Gastrocnemius medialis (tissue), 4 donors: ENCODE measurements around the gene ZNF277. TPM values are rescaled to one million over a fixed set of nuclear protein-coding genes. Genes with fewer than 3 reads are reported as not detected.
"Not testable (repeated sequence)": the region's sequence is repeated elsewhere in the genome, so short reads cannot be mapped to it uniquely, and the experiment has no call there.

Experiments
- ATAC-seq, 2 donors: fragments of 150-250 bp; one replicate each; pipeline ENCODE4 v1.9.1; 2016
- DNase-seq, 2 donors: peaks; one replicate each; pipeline ENCODE4 v3.0.0-alpha.2; 2019
- H3K27ac ChIP-seq, 4 donors: fragments of 200-600 bp; sonication (generic); 1 replicate in 1 of 4; 2 replicates in 3 of 4; pipeline ENCODE4 v1.5.1; 2016 to 2018; ENCODE audit warnings: mild to moderate bottlenecking in 2 of 4, moderate library complexity in 1 of 4
- H3K27me3 ChIP-seq, 3 donors: fragments of 200-600 bp; sonication (generic) in 2 of 3; 1 replicate in 1 of 3; 2 replicates in 2 of 3; pipeline versions ENCODE4 v1.5.1 to v1.6.0; 2016 to 2019; ENCODE audit warnings: mild to moderate bottlenecking in 1 of 3, moderate library complexity in 1 of 3
- H3K36me3 ChIP-seq, 2 donors: fragments of 200-600 bp; sonication (generic) in 1 of 2; one replicate each; pipeline ENCODE4 v1.5.1; 2017 to 2018
- H3K4me1 ChIP-seq, 2 donors: fragments of 200-600 bp; sonication (generic) in 1 of 2; one replicate each; pipeline ENCODE4 v1.5.1; 2016 to 2017; ENCODE audit warnings: mild to moderate bottlenecking in 2 of 2
- H3K4me3 ChIP-seq, 4 donors: fragments of 200-600 bp; sonication (generic) in 3 of 4; 1 replicate in 1 of 4; 2 replicates in 3 of 4; pipeline ENCODE4 v1.5.1; 2016 to 2019; ENCODE audit warnings: mild to moderate bottlenecking in 2 of 4
- H3K9me3 ChIP-seq, 3 donors: fragments of 200-600 bp; sonication (generic) in 2 of 3; 1 replicate in 1 of 3; 2 replicates in 2 of 3; pipeline ENCODE4 v1.5.1; 2016 to 2019
- POLR2A ChIP-seq, 2 donors: fragments of 450-650 bp; IDR thresholded peaks; one replicate each; pipeline ENCODE4 v1.6.1; 2017; ENCODE audit warnings: antibody characterized with exemption in 2 of 2, mild to moderate bottlenecking in 2 of 2, moderate library complexity in 2 of 2
- in situ Hi-C, 4 donors: fragments of 200-750 bp; cut with MboI; loops; one replicate each; pipeline versions ENCODE4 v1.15.0 to v1.8.0; 2017; ENCODE audit warnings: low sequenced_read_pairs in 4 of 4
- intact Hi-C: fragments of 100-400 bp; cut with DNase I; formaldehyde crosslinking; loops from one replicate; pipeline ENCODE4 v1.15.1; 2023; ENCODE audit warnings: low total_unique reads
- total RNA-seq, 4 donors: library from RNA; depleted of rRNA; stranded (reverse); fragments of >200 nt; gene quantifications; one replicate each; pipeline versions ENCODE4 v1.1.0 to v1.2.3, GENCODE V29; 2016
- TF ChIP-seq, protein P1 (sequence below), 5 experiments: fragments of 450-650 bp in 3 of 5; fragments of 200-600 bp in 2 of 5; sonication (generic) in 2 of 5; IDR thresholded peaks in 4 of 5; conservative IDR thresholded peaks in 1 of 5; 1 replicate in 4 of 5; 2 replicates in 1 of 5; pipeline ENCODE4 v1.5.1; 2016 to 2019; ENCODE audit warnings: antibody characterized with exemption in 5 of 5, mild to moderate bottlenecking in 3 of 5, moderate library complexity in 3 of 5

ZNF277 gene
- total RNA-seq, 4 donors from 2014 or later: 12.2 to 16.5 (median 15.0) TPM

DNA sequence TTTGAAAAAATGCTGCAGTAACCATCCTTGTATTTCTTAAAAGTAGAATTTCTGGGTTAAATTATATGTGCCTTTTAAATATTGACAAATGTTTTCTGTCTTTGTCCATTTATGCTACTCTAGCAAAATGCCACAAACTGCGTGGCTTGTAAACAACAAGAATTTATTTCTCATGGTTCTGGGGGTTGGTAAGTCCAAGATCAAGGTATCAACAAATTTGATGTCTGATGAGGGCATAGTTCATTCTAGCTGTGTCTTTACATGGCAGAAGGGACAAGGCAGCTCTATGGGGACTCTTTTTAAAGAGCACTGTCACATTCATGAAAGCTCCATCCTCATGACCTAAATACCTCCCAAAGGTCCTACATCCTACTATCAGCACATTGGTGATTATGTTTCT lies 27.7 kb downstream of the ZNF277 start:
- no peaks in the 10 kb centered on the region for H3K36me3 ChIP-seq
- no peaks in the 10 kb centered on the region for H3K27me3 ChIP-seq
- TF ChIP-seq, protein P1, sequence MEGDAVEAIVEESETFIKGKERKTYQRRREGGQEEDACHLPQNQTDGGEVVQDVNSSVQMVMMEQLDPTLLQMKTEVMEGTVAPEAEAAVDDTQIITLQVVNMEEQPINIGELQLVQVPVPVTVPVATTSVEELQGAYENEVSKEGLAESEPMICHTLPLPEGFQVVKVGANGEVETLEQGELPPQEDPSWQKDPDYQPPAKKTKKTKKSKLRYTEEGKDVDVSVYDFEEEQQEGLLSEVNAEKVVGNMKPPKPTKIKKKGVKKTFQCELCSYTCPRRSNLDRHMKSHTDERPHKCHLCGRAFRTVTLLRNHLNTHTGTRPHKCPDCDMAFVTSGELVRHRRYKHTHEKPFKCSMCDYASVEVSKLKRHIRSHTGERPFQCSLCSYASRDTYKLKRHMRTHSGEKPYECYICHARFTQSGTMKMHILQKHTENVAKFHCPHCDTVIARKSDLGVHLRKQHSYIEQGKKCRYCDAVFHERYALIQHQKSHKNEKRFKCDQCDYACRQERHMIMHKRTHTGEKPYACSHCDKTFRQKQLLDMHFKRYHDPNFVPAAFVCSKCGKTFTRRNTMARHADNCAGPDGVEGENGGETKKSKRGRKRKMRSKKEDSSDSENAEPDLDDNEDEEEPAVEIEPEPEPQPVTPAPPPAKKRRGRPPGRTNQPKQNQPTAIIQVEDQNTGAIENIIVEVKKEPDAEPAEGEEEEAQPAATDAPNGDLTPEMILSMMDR (IDR thresholded peaks at IDR 0.05 in 4 of 5, conservative IDR thresholded peaks at IDR 0.05 in 1 of 5): no peak
- TF ChIP-seq POLR2A (IDR thresholded peaks at IDR 0.05): no peak
- in situ Hi-C loops: no loop called here
- no peak overlapping the region for H3K4me3 ChIP-seq
- no peaks in the 10 kb centered on the region for H3K9me3 ChIP-seq
- H3K4me1 ChIP-seq: peaks cover 8 to 10% of the 10 kb centered on the region in 2 donors
- no peak overlapping the region for H3K27ac ChIP-seq
- DNase-seq (no peak), ATAC-seq (no peak)
- intact Hi-C loops: no loop called here

DNA sequence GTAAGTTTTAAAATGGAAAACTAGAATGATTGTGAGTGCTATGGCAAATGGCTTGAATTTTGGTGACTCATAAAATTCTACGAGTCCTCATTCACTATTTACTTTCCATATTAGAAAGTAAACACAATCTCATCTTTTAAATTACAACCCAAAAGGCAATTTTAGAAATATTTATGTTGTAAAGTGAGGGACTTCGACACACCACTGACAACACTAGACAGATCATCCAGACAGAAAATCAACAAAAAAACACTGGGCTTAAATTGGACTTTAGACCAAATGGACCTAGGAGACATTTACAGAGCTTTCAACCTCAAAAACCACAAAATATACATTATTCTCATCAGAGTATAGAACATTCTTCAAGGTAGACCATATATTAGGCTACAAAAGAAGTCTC lies 30.1 kb downstream of the ZNF277 start:
- H3K9me3 ChIP-seq: no peaks in the 10 kb centered on the region
- H3K27ac ChIP-seq: no peak overlapping the region
- ATAC-seq (no peak), DNase-seq (no peak)
- peaks cover 8 to 10% of the 10 kb centered on the region in 2 donors for H3K4me1 ChIP-seq
- H3K27me3 ChIP-seq: no peaks in the 10 kb centered on the region
- intact Hi-C loops: no loop called here
- in situ Hi-C loops: no loop called here
- no peak overlapping the region for H3K4me3 ChIP-seq
- no peaks in the 10 kb centered on the region for H3K36me3 ChIP-seq
- TF ChIP-seq, protein P1 (IDR thresholded peaks at IDR 0.05 in 4 of 5, conservative IDR thresholded peaks at IDR 0.05 in 1 of 5): no peak
- no peak for TF ChIP-seq POLR2A (IDR thresholded peaks at IDR 0.05)

DNA sequence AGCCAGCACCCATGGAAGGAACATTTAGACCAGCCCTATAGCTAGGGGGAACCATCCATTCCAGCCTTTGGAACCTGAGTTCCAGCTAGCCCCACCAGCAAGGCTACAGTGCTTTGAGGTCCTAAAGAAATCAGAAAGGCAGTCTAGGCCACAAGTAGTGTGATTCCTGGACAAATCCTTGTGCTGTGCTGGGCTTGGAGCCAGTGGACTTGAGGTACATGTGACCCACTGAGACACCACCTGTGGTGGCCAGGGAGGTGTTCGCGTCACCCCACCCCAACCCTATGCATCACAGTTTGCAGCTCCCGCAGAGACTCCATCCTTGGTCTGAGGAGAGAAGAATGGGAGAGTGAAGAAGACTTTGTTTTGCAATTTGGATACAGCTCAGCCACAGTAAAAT lies 31.8 kb downstream of the ZNF277 start:
- ATAC-seq (no peak), DNase-seq (no peak)
- H3K36me3 ChIP-seq: no peaks in the 10 kb centered on the region
- intact Hi-C loops: no loop called here
- no peak for TF ChIP-seq POLR2A (IDR thresholded peaks at IDR 0.05)
- TF ChIP-seq, protein P1 (IDR thresholded peaks at IDR 0.05 in 4 of 5, conservative IDR thresholded peaks at IDR 0.05 in 1 of 5): no peak
- no peaks in the 10 kb centered on the region for H3K27me3 ChIP-seq
- no peak overlapping the region for H3K27ac ChIP-seq
- no peaks in the 10 kb centered on the region for H3K9me3 ChIP-seq
- H3K4me3 ChIP-seq: no peak overlapping the region
- H3K4me1 ChIP-seq: peaks cover 2 to 5% of the 10 kb centered on the region in 2 donors
- in situ Hi-C loops: no loop called here

DNA sequence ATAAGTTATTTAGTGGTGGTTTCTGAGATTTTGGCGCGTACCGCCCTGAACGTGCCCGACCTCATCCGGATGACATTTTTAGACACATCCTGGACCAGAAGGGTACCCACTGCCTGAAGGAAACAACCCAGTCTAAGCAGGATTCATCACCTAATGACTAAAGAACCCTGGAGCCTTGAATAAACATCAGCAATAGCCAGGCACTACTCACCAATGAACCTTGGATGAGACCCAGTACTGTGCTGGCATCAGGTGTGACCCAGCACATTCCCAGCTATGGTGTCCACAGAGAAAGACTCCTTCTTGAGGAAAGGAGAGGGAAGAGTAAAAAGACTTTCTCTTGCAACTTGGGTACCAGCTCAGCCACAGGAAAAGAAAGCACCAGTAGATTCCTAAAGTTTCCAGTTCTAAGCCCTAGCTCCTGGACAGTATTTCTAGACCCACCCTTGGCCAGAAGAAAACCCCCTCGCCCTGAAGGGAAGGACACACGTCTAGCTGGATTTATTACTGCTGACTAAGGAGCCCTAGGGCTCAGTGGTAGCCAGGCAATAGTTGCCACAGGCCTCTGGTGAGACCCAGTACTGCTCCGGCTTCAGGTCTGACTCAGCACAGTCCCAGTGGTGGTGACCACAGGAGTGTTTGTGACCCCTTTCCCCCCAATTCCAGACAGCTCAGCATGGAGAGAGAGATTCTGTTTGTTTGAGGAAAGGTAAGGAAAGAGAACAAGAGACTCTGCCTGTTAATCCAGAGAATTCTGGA lies 32.5 kb downstream of the ZNF277 start:
- H3K27me3 ChIP-seq: no peaks in the 10 kb centered on the region
- no peaks in the 10 kb centered on the region for H3K4me1 ChIP-seq
- no peak overlapping the region for H3K4me3 ChIP-seq
- no peaks in the 10 kb centered on the region for H3K9me3 ChIP-seq
- DNase-seq: no peak
- intact Hi-C loops: no loop called here
- no peaks in the 10 kb centered on the region for H3K36me3 ChIP-seq
- no peak for ATAC-seq
- no peak overlapping the region for H3K27ac ChIP-seq
- TF ChIP-seq, protein P1 (IDR thresholded peaks at IDR 0.05 in 4 of 5, conservative IDR thresholded peaks at IDR 0.05 in 1 of 5): no peak
- no peak for TF ChIP-seq POLR2A (IDR thresholded peaks at IDR 0.05)
- in situ Hi-C loops: no loop called here

DNA sequence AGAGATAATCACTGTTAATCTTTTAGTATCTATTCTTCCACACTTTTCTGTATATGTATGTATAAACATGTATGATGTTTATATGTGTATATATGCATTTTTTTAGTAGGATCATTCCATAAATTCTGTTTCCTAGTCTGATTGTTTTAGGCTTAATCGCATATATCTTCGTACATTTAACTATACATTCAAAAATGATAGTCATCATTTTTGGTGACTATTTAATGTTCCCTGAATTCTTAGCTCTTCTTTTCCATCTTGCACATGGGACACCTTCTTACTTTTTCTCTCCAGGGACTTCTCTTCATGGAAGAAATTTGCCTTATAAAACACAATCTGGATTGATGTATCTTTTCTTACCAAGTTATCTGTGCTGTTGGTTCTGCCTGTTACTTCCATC lies 42.1 kb downstream of the ZNF277 start:
- no peak for DNase-seq
- intact Hi-C loops: no loop called here

DNA sequence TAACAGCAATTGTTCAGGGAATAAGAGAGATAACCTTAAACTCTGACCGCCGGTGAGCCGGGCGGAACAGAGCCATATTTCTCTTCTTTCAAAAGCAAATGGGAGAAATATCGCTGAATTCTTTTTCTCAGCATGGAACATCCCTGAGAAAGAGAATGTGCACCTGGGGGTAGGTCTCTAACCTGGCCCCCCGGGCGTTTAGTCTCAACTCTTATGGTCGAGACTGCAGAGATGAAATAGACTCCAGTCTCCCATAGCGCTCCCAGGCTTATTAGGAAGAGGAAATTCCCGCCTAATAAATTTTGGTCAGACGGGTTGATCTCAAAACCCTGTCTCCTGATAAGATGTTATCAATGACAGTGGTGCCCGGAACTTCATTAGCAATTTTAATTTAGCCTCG lies 43.5 kb downstream of the ZNF277 start:
- H3K27me3 ChIP-seq, H3K36me3 ChIP-seq, DNase-seq, H3K4me1 ChIP-seq, ATAC-seq, in situ Hi-C loops, H3K27ac ChIP-seq, H3K9me3 ChIP-seq, H3K4me3 ChIP-seq, intact Hi-C loops: not testable (repeated sequence)

More for the DNA sequence above, 42.1 kb downstream of the ZNF277 start:
- no peaks in the 10 kb centered on the region for H3K36me3 ChIP-seq
- TF ChIP-seq, protein P1 (IDR thresholded peaks at IDR 0.05 in 4 of 5, conservative IDR thresholded peaks at IDR 0.05 in 1 of 5): no peak
- TF ChIP-seq POLR2A (IDR thresholded peaks at IDR 0.05): no peak
- no peak overlapping the region for H3K27ac ChIP-seq
- no peak overlapping the region for H3K4me3 ChIP-seq
- H3K4me1 ChIP-seq: no peaks in the 10 kb centered on the region
- no peak for ATAC-seq
- no peaks in the 10 kb centered on the region for H3K9me3 ChIP-seq
- H3K27me3 ChIP-seq: no peaks in the 10 kb centered on the region
- in situ Hi-C loops: no loop called here
